Effector memory CD4-positive, alpha-beta T cell (primary cell): Measurements from ENCODE around the gene NFATC3.

Experiments used
- DNase-seq, 3 donors: peaks; one replicate each; pipeline ENCODE4 v3.0.0-alpha.2; 2020
- H3K27ac ChIP-seq: 2 replicates; pipeline ENCODE4 v1.7.0; 2013; ENCODE audit warnings: mild to moderate bottlenecking, low read length, moderate library complexity; ENCODE audit not compliant: insufficient read depth, poor library complexity, severe bottlenecking
- H3K27me3 ChIP-seq: replicated peaks from 2 replicates; pipeline ENCODE4 v1.7.0; 2013; ENCODE audit warnings: mild to moderate bottlenecking, low read length; ENCODE audit not compliant: insufficient read depth, control insufficient read depth, poor library complexity, severe bottlenecking
- H3K36me3 ChIP-seq: 2 replicates; pipeline ENCODE4 v1.7.0; 2013; ENCODE audit warnings: mild to moderate bottlenecking, low read length, moderate library complexity; ENCODE audit not compliant: control insufficient read depth, insufficient read depth
- H3K4me1 ChIP-seq: 2 replicates; pipeline ENCODE4 v1.7.0; 2013; ENCODE audit warnings: low read length, mild to moderate bottlenecking; ENCODE audit not compliant: control insufficient read depth, insufficient read depth, poor library complexity, severe bottlenecking
- H3K4me3 ChIP-seq: 2 replicates; pipeline ENCODE4 v1.7.0; 2013; ENCODE audit warnings: low read length, low read depth, mild to moderate bottlenecking; ENCODE audit not compliant: insufficient read depth, poor library complexity, severe bottlenecking
- H3K9me3 ChIP-seq: 2 replicates; pipeline ENCODE4 v1.7.0; 2013; ENCODE audit warnings: mild to moderate bottlenecking, low read length, moderate library complexity; ENCODE audit not compliant: control insufficient read depth

Gene NFATC3

GRCh38 chr16:68242926-68243858 lies 158.0 kb downstream of the NFATC3 start:
- Histone ChIP-seq H3K9me3 (no peaks in the 10 kb centered on the region), H3K4me1 (peaks cover 26% of the 10 kb centered on the region), H3K4me3 (no peak overlapping the region), H3K27ac (no peak overlapping the region), H3K36me3 (no peaks in the 10 kb centered on the region), H3K27me3 (no peaks in the 10 kb centered on the region)
- DNase-seq, result no peak

- peaks cover 2% of the 10 kb centered on the region for H3K36me3 ChIP-seq
- peak overlapping the region; percentile 87 for H3K4me3 ChIP-seq
- H3K27me3 ChIP-seq, result no peaks in the 10 kb centered on the region
- peaks cover 19% of the 10 kb centered on the region for H3K4me1 ChIP-seq
- no peaks in the 10 kb centered on the region for H3K9me3 ChIP-seq
- no peak for DNase-seq
- peak overlapping the region; percentile 54 for H3K27ac ChIP-seq
Measured at GRCh38 chr16:68244481-68244902, 159.3 kb downstream of the NFATC3 start.

- peak; percentile 93 to 95 (median 94) for DNase-seq
- Histone ChIP-seq H3K36me3 (peaks cover 5% of the 10 kb centered on the region), H3K4me3 (peak within 1 kb of the TSS; percentile 87), H3K9me3 (no peaks in the 10 kb centered on the region), H3K4me1 (peaks cover 15% of the 10 kb centered on the region), H3K27me3 (no peaks in the 10 kb centered on the region), H3K27ac (peak within 1 kb of the TSS; percentile 58)
Measured at GRCh38 chr16:68244903-68245853, 160.0 kb downstream of the NFATC3 start, which contains the start of gene PLA2G15. TSS of gene PLA2G15 (plus strand) at chr16:68245373. CDS start at chr16:68245427, 54 bp downstream.

- H3K4me3 ChIP-seq, result peak overlapping the region; percentile 87
- DNase-seq, result no peak
- peaks cover 9% of the 10 kb centered on the region for H3K36me3 ChIP-seq
- H3K4me1 ChIP-seq, result peaks cover 15% of the 10 kb centered on the region
- no peak overlapping the region for H3K27ac ChIP-seq
- H3K27me3 ChIP-seq, result no peaks in the 10 kb centered on the region
- no peaks in the 10 kb centered on the region for H3K9me3 ChIP-seq
Measured at GRCh38 chr16:68246121-68246520, 161.0 kb downstream of the NFATC3 start.

- Histone ChIP-seq H3K4me3 (no peak overlapping the region), H3K27ac (no peak overlapping the region), H3K36me3 (peaks cover 10% of the 10 kb centered on the region), H3K27me3 (no peaks in the 10 kb centered on the region), H3K9me3 (no peaks in the 10 kb centered on the region), H3K4me1 (peaks cover 15% of the 10 kb centered on the region)
- DNase-seq, result no peak
Measured at GRCh38 chr16:68246666-68247065, 161.5 kb downstream of the NFATC3 start.

- peaks cover 10% of the 10 kb centered on the region for H3K36me3 ChIP-seq
- no peak overlapping the region for H3K4me3 ChIP-seq
- peaks cover 15% of the 10 kb centered on the region for H3K4me1 ChIP-seq
- no peak for DNase-seq
- no peak overlapping the region for H3K27ac ChIP-seq
- no peaks in the 10 kb centered on the region for H3K9me3 ChIP-seq
- H3K27me3 ChIP-seq, result no peaks in the 10 kb centered on the region
Measured at GRCh38 chr16:68247400-68247799, 162.2 kb downstream of the NFATC3 start.

- H3K27me3 ChIP-seq, result no peaks in the 10 kb centered on the region
- H3K36me3 ChIP-seq, result peaks cover 12% of the 10 kb centered on the region
- H3K9me3 ChIP-seq, result no peaks in the 10 kb centered on the region
- no peak overlapping the region for H3K4me3 ChIP-seq
- no peak for DNase-seq
- no peak overlapping the region for H3K27ac ChIP-seq
- H3K4me1 ChIP-seq, result peaks cover 15% of the 10 kb centered on the region
Measured at GRCh38 chr16:68247932-68248331, 162.8 kb downstream of the NFATC3 start.

- H3K27me3 ChIP-seq, result no peaks in the 10 kb centered on the region
- peaks cover 14% of the 10 kb centered on the region for H3K4me1 ChIP-seq
- no peak for DNase-seq
- H3K9me3 ChIP-seq, result no peaks in the 10 kb centered on the region
- no peak overlapping the region for H3K27ac ChIP-seq
- H3K36me3 ChIP-seq, result peaks cover 15% of the 10 kb centered on the region
- H3K4me3 ChIP-seq, result no peak overlapping the region
Measured at GRCh38 chr16:68249371-68249770, 164.2 kb downstream of the NFATC3 start.

- H3K36me3 ChIP-seq, result peaks cover 24% of the 10 kb centered on the region
- H3K9me3 ChIP-seq, result no peaks in the 10 kb centered on the region
- no peak for DNase-seq
Measured at GRCh38 chr16:68250951-68251350, 165.8 kb downstream of the NFATC3 start.

More at GRCh38 chr16:68250951-68251350, 165.8 kb downstream of the NFATC3 start:
- Histone ChIP-seq H3K4me3 (no peak overlapping the region), H3K27me3 (no peaks in the 10 kb centered on the region), H3K4me1 (peaks cover 6% of the 10 kb centered on the region), H3K27ac (no peak overlapping the region)
